ENCODE data around the gene OR10P1.

The OR10P1 gene

GRCh38 chr12:55641595-55641994, 4.9 kb downstream of the OR10P1 start:
- no peaks in the 10 kb centered on the region for H3K36me3 ChIP-seq (ENCODE audit: insufficient read depth, low read length)
- no peaks in the 10 kb centered on the region for H3K27me3 ChIP-seq (ENCODE audit: insufficient read depth, low read length, poor library complexity, severe bottlenecking)
- H3K9me2 ChIP-seq (replicated peaks; ENCODE audit: low read depth, low read length), result no peaks in the 10 kb centered on the region
- H3K79me2 ChIP-seq (ENCODE audit: insufficient read depth, low read length), result no peaks in the 10 kb centered on the region
- no peak for TF ChIP-seq EZH2phosphoT487 (IDR thresholded peaks at IDR 0.05; ENCODE audit: borderline replicate concordance)
- TF ChIP-seq, protein P1, sequence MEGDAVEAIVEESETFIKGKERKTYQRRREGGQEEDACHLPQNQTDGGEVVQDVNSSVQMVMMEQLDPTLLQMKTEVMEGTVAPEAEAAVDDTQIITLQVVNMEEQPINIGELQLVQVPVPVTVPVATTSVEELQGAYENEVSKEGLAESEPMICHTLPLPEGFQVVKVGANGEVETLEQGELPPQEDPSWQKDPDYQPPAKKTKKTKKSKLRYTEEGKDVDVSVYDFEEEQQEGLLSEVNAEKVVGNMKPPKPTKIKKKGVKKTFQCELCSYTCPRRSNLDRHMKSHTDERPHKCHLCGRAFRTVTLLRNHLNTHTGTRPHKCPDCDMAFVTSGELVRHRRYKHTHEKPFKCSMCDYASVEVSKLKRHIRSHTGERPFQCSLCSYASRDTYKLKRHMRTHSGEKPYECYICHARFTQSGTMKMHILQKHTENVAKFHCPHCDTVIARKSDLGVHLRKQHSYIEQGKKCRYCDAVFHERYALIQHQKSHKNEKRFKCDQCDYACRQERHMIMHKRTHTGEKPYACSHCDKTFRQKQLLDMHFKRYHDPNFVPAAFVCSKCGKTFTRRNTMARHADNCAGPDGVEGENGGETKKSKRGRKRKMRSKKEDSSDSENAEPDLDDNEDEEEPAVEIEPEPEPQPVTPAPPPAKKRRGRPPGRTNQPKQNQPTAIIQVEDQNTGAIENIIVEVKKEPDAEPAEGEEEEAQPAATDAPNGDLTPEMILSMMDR (conservative IDR thresholded peaks at IDR 0.05; ENCODE audit: low read length), result no peak
- H3K4me3 ChIP-seq (ENCODE audit: low read length, poor library complexity, severe bottlenecking), result no peak overlapping the region
- no peaks in the 10 kb centered on the region for H3F3A ChIP-seq (ENCODE audit: low read depth)
- H3K4me2 ChIP-seq (ENCODE audit: low read depth, low read length, poor library complexity, severe bottlenecking), result no peak overlapping the region
- H3K4me1 ChIP-seq (ENCODE audit: insufficient read depth, low read length, poor library complexity, severe bottlenecking), result peaks cover 25% of the 10 kb centered on the region
- H3K9ac ChIP-seq (ENCODE audit: low read depth, low read length, poor library complexity, severe bottlenecking), result no peak overlapping the region
- H2AFZ ChIP-seq (ENCODE audit: low read length), result no peak overlapping the region
- no peaks in the 10 kb centered on the region for H4K20me1 ChIP-seq (ENCODE audit: insufficient read depth, low read length, poor library complexity, severe bottlenecking)
- no peaks in the 10 kb centered on the region for H3K9me3 ChIP-seq (ENCODE audit: insufficient read depth, low read depth, low read length)

DNA sequence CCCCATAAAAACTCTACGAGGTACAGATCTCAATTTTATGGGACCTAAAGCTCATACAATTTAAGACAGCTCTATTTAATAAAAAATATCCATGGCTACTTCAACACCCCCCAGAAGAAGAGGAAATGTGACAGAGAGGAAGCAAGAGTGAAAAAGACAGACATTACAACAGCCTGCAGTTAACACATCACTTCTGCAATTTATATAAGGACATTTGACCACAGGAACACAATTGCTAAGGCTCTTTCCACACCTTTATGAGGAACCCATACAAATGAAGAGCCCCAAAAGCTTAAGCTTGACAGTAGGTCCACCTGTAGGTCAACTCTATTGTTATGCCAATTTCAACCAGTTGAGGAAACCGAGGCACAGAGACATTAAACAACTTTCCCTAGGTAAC, 5.6 kb downstream of the OR10P1 start:
- H4K20me1 ChIP-seq (ENCODE audit: insufficient read depth, low read length, poor library complexity, severe bottlenecking), result no peaks in the 10 kb centered on the region
- H3K9me2 ChIP-seq (replicated peaks; ENCODE audit: low read depth, low read length), result no peaks in the 10 kb centered on the region
- H3K4me3 ChIP-seq (ENCODE audit: low read length, poor library complexity, severe bottlenecking), result no peak overlapping the region
- no peaks in the 10 kb centered on the region for H3K79me2 ChIP-seq (ENCODE audit: insufficient read depth, low read length)
- H3K27me3 ChIP-seq (ENCODE audit: insufficient read depth, low read length, poor library complexity, severe bottlenecking), result no peaks in the 10 kb centered on the region
- H3K4me1 ChIP-seq (ENCODE audit: insufficient read depth, low read length, poor library complexity, severe bottlenecking), result peaks cover 19% of the 10 kb centered on the region
- H3K36me3 ChIP-seq (ENCODE audit: insufficient read depth, low read length), result no peaks in the 10 kb centered on the region
- TF ChIP-seq EZH2phosphoT487 (IDR thresholded peaks at IDR 0.05; ENCODE audit: borderline replicate concordance), result no peak
- TF ChIP-seq, protein P1 (conservative IDR thresholded peaks at IDR 0.05; ENCODE audit: low read length), result no peak
- H3K4me2 ChIP-seq (ENCODE audit: low read depth, low read length, poor library complexity, severe bottlenecking), result peak overlapping the region; percentile 41
- no peak overlapping the region for H3K9ac ChIP-seq (ENCODE audit: low read depth, low read length, poor library complexity, severe bottlenecking)
- H3K9me3 ChIP-seq (ENCODE audit: insufficient read depth, low read depth, low read length), result no peaks in the 10 kb centered on the region
- H3F3A ChIP-seq (ENCODE audit: low read depth), result no peaks in the 10 kb centered on the region
- peak overlapping the region; percentile 56; the same call in 1 of the 2 replicates for H2AFZ ChIP-seq (ENCODE audit: low read length)

DNA sequence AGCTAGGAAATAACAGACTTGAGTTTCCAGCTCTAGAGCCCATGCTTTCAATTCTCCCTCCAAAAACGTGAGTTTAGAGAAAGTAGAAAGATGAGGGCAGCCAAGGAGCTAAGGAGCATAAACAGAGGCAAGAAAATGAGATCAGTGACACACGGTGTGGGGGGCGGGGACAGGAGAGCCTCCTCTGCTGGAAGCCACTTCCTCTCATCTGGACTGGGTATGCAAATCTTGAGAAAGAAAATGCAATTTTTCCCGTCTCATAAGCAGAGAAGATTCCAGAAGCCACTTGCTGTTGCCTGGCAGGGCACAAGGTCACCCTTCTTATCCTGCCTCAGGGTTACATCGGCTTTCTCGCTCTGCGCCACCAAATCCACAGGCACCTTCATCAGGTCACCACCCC, 6.0 kb downstream of the OR10P1 start:
- H3F3A ChIP-seq (ENCODE audit: low read depth), result no peaks in the 10 kb centered on the region
- H3K36me3 ChIP-seq (ENCODE audit: insufficient read depth, low read length), result no peaks in the 10 kb centered on the region
- no peaks in the 10 kb centered on the region for H3K27me3 ChIP-seq (ENCODE audit: insufficient read depth, low read length, poor library complexity, severe bottlenecking)
- no peaks in the 10 kb centered on the region for H3K9me2 ChIP-seq (replicated peaks; ENCODE audit: low read depth, low read length)
- TF ChIP-seq, protein P1 (conservative IDR thresholded peaks at IDR 0.05; ENCODE audit: low read length), result no peak
- TF ChIP-seq EZH2phosphoT487 (IDR thresholded peaks at IDR 0.05; ENCODE audit: borderline replicate concordance), result no peak
- peak overlapping the region; percentile 41 for H3K4me2 ChIP-seq (ENCODE audit: low read depth, low read length, poor library complexity, severe bottlenecking)
- no peak overlapping the region for H3K4me3 ChIP-seq (ENCODE audit: low read length, poor library complexity, severe bottlenecking)
- no peak overlapping the region for H3K9ac ChIP-seq (ENCODE audit: low read depth, low read length, poor library complexity, severe bottlenecking)
- H2AFZ ChIP-seq (ENCODE audit: low read length), result peak overlapping the region; percentile 56; the same call in 1 of the 2 replicates
- no peaks in the 10 kb centered on the region for H3K79me2 ChIP-seq (ENCODE audit: insufficient read depth, low read length)
- H3K9me3 ChIP-seq (ENCODE audit: insufficient read depth, low read depth, low read length), result no peaks in the 10 kb centered on the region
- no peaks in the 10 kb centered on the region for H4K20me1 ChIP-seq (ENCODE audit: insufficient read depth, low read length, poor library complexity, severe bottlenecking)
- H3K4me1 ChIP-seq (ENCODE audit: insufficient read depth, low read length, poor library complexity, severe bottlenecking), result peaks cover 17% of the 10 kb centered on the region

Measured in Loucy (cell line).